Measurements from ENCODE around the gene MKRN2. TPM values are rescaled to one million over a fixed set of nuclear protein-coding genes. Genes with fewer than 3 reads are reported as not detected.

The MKRN2 gene
- total and polyA plus RNA-seq, 2 of the 8 experiments (the other 6 are each of a cell fraction or from before 2014, with no cell fraction given), result 15.3 to 17.6 TPM

- Histone ChIP-seq H3K9me3 (ENCODE audit: insufficient read depth in 2 of 2, low read depth in 1 of 2, low read length in 1 of 2) (no peaks in the 10 kb centered on the region), H2BK15ac (ENCODE audit: low read length) (no peak overlapping the region), H3K23ac (ENCODE audit: insufficient read length) (no peak overlapping the region), H3K4ac (replicated peaks; ENCODE audit: insufficient read length, low read depth, low read length) (no peak overlapping the region), H2BK5ac (ENCODE audit: low read depth, low read length) (no peak overlapping the region), H3K4me1 (replicated peaks in 1 of 4; ENCODE audit: control insufficient read depth in 3 of 4, insufficient read depth in 4 of 4, low read length in 3 of 4) (peaks cover 0 to 5% (median 0%) of the 10 kb centered on the region in 4 experiments; a peak in 3 of 7 replicates), H3K79me2 (ENCODE audit: control insufficient read depth in 1 of 2, insufficient read depth in 2 of 2, low read length in 2 of 2) (peaks cover 7 to 96% of the 10 kb centered on the region in 2 experiments; a peak in 3 of 4 replicates), H2BK20ac (ENCODE audit: low read length) (no peak overlapping the region), H3K36me3 (ENCODE audit: control insufficient read depth in 2 of 4, insufficient read depth in 4 of 4, low read length in 3 of 4) (no peaks in the 10 kb centered on the region), H3K79me1 (ENCODE audit: low read depth, low read length) (peaks cover 3% of the 10 kb centered on the region), H3K4me2 (ENCODE audit: insufficient read depth in 1 of 2, low read depth in 2 of 2, low read length in 2 of 2) (no peak overlapping the region), H4K8ac (ENCODE audit: extremely low read depth, insufficient read depth, low read length) (no peak overlapping the region), H2BK12ac (ENCODE audit: low read depth, low read length) (no peak overlapping the region), H3K4me3 (ENCODE audit: extremely low read depth in 1 of 4, insufficient read depth in 2 of 4, low read depth in 3 of 4, low read length in 4 of 4) (no peak overlapping the region), H2AFZ (ENCODE audit: low read length) (no peak overlapping the region), H4K91ac (replicated peaks; ENCODE audit: insufficient read length, low read length) (no peak overlapping the region), H3K27me3 (replicated peaks in 1 of 4; ENCODE audit: control insufficient read depth in 3 of 4, extremely low read depth in 1 of 4, insufficient read depth in 3 of 4, low read length in 3 of 4) (no peaks in the 10 kb centered on the region), H4K5ac (ENCODE audit: insufficient read length, low read depth, low read length) (no peak overlapping the region), H2AK5ac (ENCODE audit: low read depth, low read length) (no peak overlapping the region), H3K23me2 (ENCODE audit: low read depth, low read length) (no peaks in the 10 kb centered on the region), H3K27ac (ENCODE audit: low read depth, low read length) (no peak overlapping the region), H3K9ac (replicated peaks in 1 of 4; ENCODE audit: extremely low read depth in 1 of 4, low read depth in 3 of 4, low read length in 3 of 4) (no peak overlapping the region), H4K20me1 (replicated peaks in 1 of 2; ENCODE audit: control insufficient read depth in 1 of 2, insufficient read depth in 2 of 2, low read length in 2 of 2) (peaks cover 13 to 22% of the 10 kb centered on the region in 2 experiments), H2BK120ac (replicated peaks; ENCODE audit: low read depth, low read length) (no peak overlapping the region), H3K14ac (ENCODE audit: insufficient read length) (no peak overlapping the region), H3K56ac (replicated peaks; ENCODE audit: insufficient read length, low read depth, low read length) (no peak overlapping the region), H3K18ac (ENCODE audit: extremely low read depth, low read length) (no peak overlapping the region)
- 86% methylated on average over 4 of the region's 4 CpGs; no CpG with 5 or more reads in 1 of the 2 experiments for WGBS, 2 experiments (ENCODE audit: extremely low coverage in 1 of 2, insufficient coverage in 1 of 2, insufficient read length in 1 of 2, insufficient replicate concordance in 2 of 2, low coverage in 1 of 2, low lambda C conversion rate in 2 of 2, missing lambda C conversion rate in 1 of 2)
- TF ChIP-seq CTCF (IDR thresholded peaks at IDR 0.05; ENCODE audit: control extremely low read depth in 1 of 3, insufficient read depth in 1 of 3, low read depth in 1 of 3, low read length in 3 of 3) (no peak), RNF2 (IDR thresholded peaks at IDR 0.05; ENCODE audit: borderline replicate concordance, low read depth, low read length, missing control alignments, poor library complexity, severe bottlenecking) (no peak), BCL11A (IDR thresholded peaks at IDR 0.05; ENCODE audit: low read depth in 2 of 2, low read length in 2 of 2) (no peak), CBX5 (IDR thresholded peaks at IDR 0.05; ENCODE audit: low read depth, low read length) (no peak)
- ChIA-PET CTCF (ENCODE audit: partially characterized antibody) (interaction anchor here (0.9 kb wide), 1 partner anchor 14 kb away, joined by 3 read pairs; no protein-coding TSS in a partner anchor), POLR2A (ENCODE audit: partially characterized antibody) (no interaction called here)
- DNase-seq (ENCODE audit: low read depth in 1 of 2, low spot score in 2 of 2) (no peak), FAIRE-seq (no peak)
These were observed 72.7 kb downstream of the MKRN2 start for GRCh38 chr3:12629560-12629959.
